GM23338 (cell line): ENCODE results near the gene SPP1. TPM values are rescaled to one million over a fixed set of nuclear protein-coding genes. Genes with fewer than 3 reads are reported as not detected.

Experiments used
- polyA plus RNA-seq: library from polyadenylated mRNA; unstranded; fragments of >200 nt; fragmentation: Nextera tagmentation; extraction: Ambion mirVana; gene quantifications from 2 replicates; pipeline ENCODE4 v1.2.1, GENCODE V29; 2016
- small RNA-seq: library from RNA; depleted of rRNA; stranded (forward); fragments of <200 nt; gene quantifications from one replicate; pipeline ENCODE3, GENCODE V24; 2014; ENCODE audit warnings: low replicate concordance
- total RNA-seq: library from RNA; depleted of rRNA; stranded (reverse); fragments of >200 nt; shearing (Covaris generic); gene quantifications from 2 replicates; pipeline ENCODE4 v1.2.3, GENCODE V29; 2014; rRNA removed

Gene SPP1
- total and polyA plus RNA-seq, 2 experiments from 2014 or later, result 41.3 to 51.3 TPM

Small RNA genes within 50 kb of the gene (small RNA-seq; reads per million reads assigned to genes)
- gene RNU1-36P, result not detected

Other genes starting within 250 kb of the SPP1 start
- not detected in 2 replicates for gene IBSP, start 176.2 kb upstream of the SPP1 start, total RNA-seq
- not detected in 2 replicates for gene IBSP, start 176.2 kb upstream of the SPP1 start, polyA plus RNA-seq
- gene MEPE, start 142.7 kb upstream of the SPP1 start, total RNA-seq, result not detected in 2 replicates
- not detected in 2 replicates for gene MEPE, start 142.7 kb upstream of the SPP1 start, polyA plus RNA-seq
- gene PKD2, start 31.9 kb downstream of the SPP1 start, total RNA-seq, result 34.8 and 45.3 TPM in 2 replicates
- gene PKD2, start 31.9 kb downstream of the SPP1 start, polyA plus RNA-seq, result 12.8 and 17.9 TPM in 2 replicates
- 6.1 and 10.6 TPM in 2 replicates for gene ABCG2, start 182.9 kb downstream of the SPP1 start, total RNA-seq
- gene ABCG2, start 182.9 kb downstream of the SPP1 start, polyA plus RNA-seq, result 1.5 and 2.2 TPM in 2 replicates